ENCODE measurements around the gene SLC16A1.

The SLC16A1 gene

DNA sequence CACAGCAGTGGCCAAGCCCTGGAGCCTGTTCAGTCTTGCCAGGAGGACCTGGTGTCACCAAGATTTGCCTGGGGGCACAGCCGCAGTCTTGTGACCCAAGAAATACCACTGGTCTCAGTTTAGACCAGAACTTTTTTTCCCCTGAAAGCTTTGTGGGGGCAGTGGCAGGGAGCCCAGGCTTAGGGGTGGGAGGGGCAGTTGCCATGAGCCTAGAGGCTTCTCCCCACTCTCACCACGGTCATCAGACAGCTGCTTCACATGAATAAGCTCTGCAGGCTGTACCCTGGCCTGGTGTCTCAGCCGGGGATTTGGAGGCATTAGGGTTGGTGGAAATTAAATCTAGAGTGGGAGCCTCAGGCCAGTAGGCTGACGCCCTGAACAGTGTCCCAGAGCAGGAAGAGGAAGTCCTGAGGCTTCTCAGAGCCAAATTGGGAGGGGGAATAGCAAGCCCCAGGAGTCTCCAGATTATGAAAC lies 73.7 kb downstream of the SLC16A1 start:
- DNase-seq (ENCODE audit: low spot score): no peak

GRCh38 chr1:112881742-112882127 lies 74.3 kb downstream of the SLC16A1 start:
- no peak for DNase-seq (ENCODE audit: low spot score)

GRCh38 chr1:112879834-112880233 lies 76.2 kb downstream of the SLC16A1 start:
- no peak for DNase-seq (ENCODE audit: low spot score)

DNA sequence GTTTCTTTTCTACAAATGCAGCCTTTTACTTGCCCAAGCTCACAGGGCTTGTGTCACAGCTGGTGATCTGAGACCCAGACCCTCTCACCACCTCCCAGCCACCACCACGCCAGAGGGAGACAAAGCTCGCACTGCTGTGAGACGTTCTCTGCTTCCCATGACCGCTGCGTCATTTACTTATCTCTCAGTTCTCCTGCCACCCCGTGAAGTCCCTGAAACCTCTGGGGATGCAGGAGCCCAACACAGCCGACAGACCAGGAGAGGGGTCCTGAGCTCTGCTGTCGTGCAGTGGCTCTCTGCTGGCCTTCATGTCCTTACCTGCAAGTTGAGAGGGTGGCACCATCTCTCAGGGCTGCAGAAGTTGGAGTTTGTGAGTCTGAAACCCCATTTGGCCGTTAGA lies 77.7 kb downstream of the SLC16A1 start:
- no peak for DNase-seq (ENCODE audit: low spot score)

GRCh38 chr1:112877750-112878149 lies 78.2 kb downstream of the SLC16A1 start:
- no peak for DNase-seq (ENCODE audit: low spot score)

- DNase-seq (ENCODE audit: low spot score): no peak
These were observed 79.7 kb downstream of the SLC16A1 start for GRCh38 chr1:112876315-112876714.

GRCh38 chr1:112872551-112872962 lies 83.4 kb downstream of the SLC16A1 start:
- no peak for DNase-seq (ENCODE audit: low spot score)

DNA sequence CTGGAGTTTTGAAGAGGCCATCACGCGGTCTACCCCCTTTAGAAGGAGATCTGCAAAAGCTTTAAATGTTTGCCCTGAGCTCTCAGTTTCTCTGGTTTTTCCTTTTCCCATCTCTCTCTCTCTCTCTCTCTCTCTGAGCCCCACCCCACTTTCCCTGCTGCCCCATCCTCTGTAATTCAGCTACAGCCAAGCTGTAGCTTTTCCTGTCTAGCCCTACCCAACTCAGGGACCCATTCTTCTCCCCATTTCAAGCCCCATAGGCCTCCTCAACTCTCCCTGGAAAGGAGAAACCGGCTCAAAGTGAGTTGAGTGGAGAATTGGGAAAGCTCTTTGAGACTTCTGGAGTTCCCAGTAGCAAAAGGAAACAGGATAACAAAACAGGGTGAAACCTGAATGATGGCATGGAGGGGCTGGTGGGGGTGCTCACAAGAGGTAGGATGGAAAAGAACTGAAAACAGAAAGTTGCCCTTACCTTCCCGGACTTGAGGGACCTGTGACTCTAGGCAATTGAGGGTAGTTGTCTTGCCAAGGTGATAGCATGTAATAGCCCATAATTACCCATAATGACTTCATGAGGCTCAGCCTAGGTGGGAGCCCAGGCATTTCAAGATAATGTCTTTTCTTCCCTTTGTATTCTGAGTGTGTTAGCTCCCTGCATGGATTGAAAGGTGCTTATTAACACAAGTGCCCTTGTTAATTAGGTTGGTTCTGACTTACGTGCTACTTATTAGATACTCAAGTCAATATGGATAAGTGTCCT lies 84.9 kb downstream of the SLC16A1 start:
- no peak for DNase-seq (ENCODE audit: low spot score)

GRCh38 chr1:112869895-112870294 lies 86.1 kb downstream of the SLC16A1 start:
- no peak for DNase-seq (ENCODE audit: low spot score)

GRCh38 chr1:112868191-112868590 lies 87.8 kb downstream of the SLC16A1 start:
- no peak for DNase-seq (ENCODE audit: low spot score)

- no peak for DNase-seq (ENCODE audit: low spot score)
These were observed 89.0 kb downstream of the SLC16A1 start for GRCh38 chr1:112866981-112867380.

- no peak for DNase-seq (ENCODE audit: low spot score)
These were observed 89.8 kb downstream of the SLC16A1 start for GRCh38 chr1:112866151-112866550.

DNA sequence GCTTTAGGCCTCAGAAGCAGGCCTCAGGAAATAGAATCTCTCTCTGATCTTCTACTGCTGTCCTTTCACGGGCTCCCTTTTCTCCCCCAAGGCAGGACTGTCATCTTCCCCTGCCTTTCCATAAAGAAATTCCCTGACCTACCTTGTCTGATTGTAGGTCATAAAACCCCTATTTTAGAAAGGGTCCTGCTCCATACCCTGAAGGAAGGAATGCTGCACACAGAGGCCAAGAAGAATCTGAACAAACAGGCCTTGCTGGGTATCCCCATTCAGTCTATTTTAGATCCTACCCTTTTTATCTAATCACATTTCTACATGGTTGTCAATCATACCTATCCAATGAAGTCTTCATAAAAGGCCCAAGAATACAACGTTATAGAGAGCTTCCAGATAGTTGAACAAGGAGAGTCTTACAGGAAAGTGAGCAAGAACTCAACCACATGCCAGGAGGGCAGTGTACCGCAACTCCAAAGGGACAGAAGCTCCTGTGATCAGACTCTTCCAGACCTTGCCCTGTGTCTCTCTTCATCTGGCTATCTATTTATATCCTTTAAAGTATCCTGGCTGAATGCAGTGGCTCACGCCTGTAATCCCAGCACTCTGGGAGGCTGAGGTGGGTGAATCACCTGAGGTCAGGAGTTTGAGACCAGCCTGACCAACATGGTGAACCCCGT lies 93.1 kb downstream of the SLC16A1 start:
- DNase-seq (ENCODE audit: low spot score): no peak
